Stimulated activated CD8-positive, alpha-beta memory T cell treated with anti-CD3 and anti-CD28 coated beads, Interleukin-7, amount 100 ng/mL, for 4 hours (primary cell): ENCODE results near the gene ADGRB2.

ENCODE experiments used
- DNase-seq, 2 donors: peaks; one replicate each; pipeline ENCODE4 v3.0.0-alpha.2; 2020; ENCODE audit warnings: low read depth in 2 of 2

ADGRB2 gene

DNA sequence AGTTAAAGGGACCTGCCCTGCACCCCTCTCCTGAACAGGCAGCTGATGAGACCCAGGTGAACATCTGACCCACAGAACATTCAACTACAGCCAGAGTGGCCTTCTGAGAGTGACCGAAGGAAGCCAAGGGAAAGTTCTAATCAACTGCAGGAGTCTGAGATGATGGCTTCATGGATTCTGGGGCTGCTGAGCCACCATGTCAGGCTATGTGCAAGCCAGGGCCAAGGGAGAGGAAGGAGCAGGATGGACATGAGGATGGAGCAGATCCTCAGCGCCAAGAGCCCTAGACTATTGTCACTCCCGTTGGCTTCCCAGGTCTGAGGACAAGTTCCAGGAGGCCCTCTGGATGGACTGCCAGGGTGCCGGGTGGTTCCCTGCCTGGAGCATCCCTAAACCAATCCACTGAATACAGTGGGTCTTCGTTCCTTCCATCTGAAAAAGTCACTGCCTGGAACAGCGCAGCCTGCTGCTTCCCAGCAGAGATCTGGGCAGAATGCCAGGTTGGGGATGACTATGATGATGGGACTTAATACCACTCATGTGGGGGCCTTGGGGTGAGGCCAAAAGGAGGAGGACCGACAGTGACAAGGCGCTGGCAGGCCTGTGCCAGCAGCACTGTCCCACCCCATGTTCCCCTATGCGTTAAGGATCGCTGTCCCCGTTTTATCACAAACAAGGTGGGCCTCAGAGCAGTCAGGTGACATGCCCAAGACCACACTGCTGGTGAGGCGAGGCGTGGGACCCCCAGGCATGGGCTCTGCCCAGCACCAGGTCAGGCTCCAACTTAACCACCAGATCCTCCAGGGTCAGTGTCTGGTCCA is 31.9 kb upstream of the ADGRB2 start:
- DNase-seq: no peak

GRCh38 chr1:31795096-31795675 is 31.0 kb upstream of the ADGRB2 start:
- DNase-seq: no peak

- DNase-seq: no peak
Measured at GRCh38 chr1:31793586-31794285, 29.6 kb upstream of the ADGRB2 start.

DNA sequence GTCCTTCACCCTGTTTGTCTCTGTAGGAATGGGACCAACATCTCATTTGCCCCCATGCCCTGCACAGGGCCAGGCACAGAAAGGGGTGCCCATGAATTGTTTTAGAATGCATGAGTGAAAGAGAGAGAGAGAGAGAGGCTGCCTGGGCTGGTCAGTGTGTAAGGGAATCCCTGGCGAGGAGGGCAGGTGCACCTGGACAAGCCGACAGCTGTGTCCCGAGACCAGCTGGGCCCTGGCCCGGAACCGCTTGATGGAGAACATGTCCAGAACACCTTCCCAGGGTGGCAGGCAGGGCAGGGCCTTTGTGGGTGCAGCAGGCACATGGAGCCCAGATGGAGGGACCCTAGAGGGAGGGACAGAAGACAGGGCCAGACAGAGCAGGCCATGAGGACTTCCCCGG is 28.9 kb upstream of the ADGRB2 start:
- DNase-seq: no peak

GRCh38 chr1:31792541-31792940 is 28.4 kb upstream of the ADGRB2 start:
- no peak for DNase-seq

DNA sequence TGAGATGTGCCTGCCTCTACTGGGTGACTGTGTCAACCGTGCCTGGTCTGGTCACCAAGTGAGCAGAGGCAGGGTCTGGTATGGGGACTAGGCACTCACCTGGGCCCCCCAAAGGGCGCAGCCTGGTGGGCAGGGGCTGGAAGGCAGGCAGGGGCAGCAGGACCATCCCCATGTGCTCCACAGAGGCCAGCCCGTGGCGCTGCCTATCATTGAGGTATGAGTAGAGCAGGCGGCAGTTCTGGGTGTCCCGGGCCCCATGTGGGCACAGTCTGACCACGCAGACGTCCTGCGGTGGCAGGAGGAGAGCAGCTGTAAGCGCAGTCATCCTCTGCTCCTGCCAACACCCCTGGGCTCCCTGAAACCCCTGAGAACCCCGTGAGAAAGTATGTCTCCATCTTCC is 28.0 kb upstream of the ADGRB2 start:
- DNase-seq: no peak

GRCh38 chr1:31791131-31791858 is 27.2 kb upstream of the ADGRB2 start:
- DNase-seq: no peak

GRCh38 chr1:31790641-31791091 is 26.5 kb upstream of the ADGRB2 start:
- no peak for DNase-seq

GRCh38 chr1:31790140-31790539 is 26.0 kb upstream of the ADGRB2 start:
- DNase-seq: no peak

DNA sequence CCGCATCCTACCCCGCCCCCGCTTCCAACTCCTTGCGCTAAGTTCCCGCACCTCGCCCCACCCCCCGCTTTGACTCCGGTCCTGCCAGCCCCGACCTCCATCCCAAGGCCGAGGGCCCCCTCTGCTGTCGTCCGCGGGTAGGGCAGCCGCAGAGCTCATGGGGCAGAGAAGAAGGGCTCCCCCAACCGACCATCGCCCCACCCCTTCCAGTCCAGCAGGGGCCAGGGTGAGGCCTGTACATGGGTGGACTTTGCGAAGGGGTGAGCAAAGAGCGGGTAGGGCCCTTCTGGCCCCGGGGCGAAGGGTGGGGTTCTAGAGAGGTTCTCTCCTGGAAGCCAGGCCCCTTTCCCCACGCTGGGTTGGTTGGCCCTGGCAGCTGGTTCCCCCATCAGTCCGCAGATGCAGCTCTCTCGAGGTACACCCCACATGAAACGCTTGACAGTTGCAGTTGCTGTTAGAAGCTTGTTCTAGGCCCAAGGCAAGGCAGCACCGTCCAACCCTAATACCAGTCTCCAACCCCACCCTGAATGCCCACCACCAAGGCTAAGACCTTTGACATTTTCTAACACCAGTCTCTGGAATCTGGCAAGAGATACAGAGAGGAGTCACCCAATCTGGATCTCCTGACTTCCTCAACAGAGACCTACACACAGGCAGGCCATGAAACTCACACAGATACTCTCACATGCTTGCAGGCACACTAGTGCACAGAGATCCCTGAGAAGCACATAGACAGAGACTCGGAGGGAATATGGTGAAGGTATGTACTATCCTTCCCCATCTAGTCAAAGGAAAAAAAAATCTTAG is 25.3 kb upstream of the ADGRB2 start:
- peak; percentile 87 to 90 for DNase-seq

- no peak for DNase-seq
Measured at GRCh38 chr1:31788825-31789256, 24.7 kb upstream of the ADGRB2 start.

GRCh38 chr1:31788138-31788824 is 24.1 kb upstream of the ADGRB2 start:
- DNase-seq: peak; percentile 70 to 77

- DNase-seq: no peak
Measured at GRCh38 chr1:31787786-31788137, 23.6 kb upstream of the ADGRB2 start.

GRCh38 chr1:31787261-31787660 is 23.1 kb upstream of the ADGRB2 start:
- DNase-seq: no peak

DNA sequence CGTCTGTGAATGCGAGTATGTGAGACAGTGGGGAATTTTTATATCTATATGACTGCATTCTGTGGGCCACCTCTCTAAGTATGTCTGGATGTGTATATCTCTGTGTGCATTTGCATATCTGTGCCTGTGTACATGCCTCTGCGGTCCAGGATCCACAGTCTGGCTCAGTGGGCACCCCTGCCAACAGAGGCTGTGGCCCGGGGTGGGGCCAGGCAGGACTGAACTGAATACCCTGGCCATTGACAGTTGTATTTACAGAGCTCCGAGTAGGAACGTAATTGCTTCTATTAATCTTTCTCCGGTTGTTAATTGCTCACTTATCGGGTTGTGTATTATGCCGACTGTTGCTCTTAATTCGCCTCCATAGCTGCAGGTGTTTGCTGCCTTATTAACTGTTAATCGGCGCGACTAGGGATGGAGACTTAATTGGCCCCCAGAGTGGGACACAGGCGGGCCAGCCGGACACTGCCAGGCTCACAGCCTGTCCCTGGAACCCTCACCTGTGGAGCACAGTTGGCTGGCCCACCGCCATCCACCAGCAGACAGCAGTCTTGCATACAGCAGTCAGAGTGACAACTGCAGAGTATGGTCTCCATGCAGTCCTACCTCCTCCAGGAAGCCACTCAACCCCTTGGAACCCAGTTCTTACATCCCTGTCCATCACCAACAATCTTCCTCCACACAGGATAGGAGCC is 22.4 kb upstream of the ADGRB2 start:
- DNase-seq: no peak

DNA sequence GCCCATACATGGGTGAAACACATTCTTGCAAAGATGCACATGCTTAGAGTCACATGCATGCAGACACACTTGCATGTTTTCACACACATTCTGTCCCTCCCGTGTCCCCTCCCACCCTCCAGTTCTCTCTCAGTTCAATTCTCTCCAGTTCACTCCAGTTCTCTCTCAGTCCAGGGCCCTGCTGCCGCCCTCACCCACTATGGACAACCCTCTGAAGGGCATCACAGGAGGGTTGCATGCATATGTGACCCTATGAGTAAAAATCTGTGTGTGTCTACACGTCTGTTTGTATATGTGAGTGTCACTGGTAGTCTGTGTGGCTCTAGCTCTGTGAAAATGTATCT is 21.8 kb upstream of the ADGRB2 start:
- DNase-seq: no peak

DNA sequence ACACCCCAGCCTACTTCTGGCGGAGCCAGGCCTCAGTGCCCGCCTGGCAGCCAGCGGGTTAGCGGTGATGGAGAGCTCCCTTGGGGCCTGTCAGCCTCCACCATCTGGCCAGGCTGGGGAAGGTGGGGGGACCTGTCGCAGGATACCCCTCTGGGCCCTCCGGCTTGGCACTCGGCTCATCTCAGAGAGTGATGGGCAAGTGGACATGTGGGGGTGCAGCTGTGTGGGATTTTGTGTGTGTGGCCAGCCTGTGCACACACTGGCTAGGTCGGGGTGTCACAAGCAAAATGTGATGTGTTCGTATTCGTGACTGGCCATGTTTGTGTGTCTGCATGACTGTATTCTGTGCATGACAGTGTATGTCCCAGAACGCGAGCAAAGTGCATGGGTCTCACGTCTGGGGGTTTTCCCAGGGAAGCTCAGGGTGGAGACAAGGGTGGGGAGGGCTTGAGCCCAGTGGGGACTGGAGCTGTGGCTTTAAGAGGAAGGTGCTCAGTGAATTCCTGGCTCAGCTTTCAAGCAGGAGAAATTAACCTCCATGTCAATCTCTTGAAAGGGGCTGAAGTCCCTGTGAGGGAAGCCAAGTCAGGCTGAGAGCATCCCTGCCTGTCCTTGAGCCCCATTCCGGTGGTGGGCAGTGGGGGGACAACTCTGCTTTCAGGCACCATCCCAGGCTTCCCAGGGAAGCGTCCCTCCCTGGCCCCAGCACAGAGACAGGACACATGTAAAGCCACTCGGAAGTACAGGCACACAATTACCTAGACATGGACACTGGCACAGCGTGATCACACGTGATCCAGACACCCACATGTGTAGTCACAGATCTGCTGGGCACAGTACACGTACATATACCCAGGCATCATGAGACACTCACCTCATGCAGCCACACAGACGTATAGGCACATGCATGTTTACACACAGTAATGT is 21.1 kb upstream of the ADGRB2 start:
- DNase-seq: no peak

DNA sequence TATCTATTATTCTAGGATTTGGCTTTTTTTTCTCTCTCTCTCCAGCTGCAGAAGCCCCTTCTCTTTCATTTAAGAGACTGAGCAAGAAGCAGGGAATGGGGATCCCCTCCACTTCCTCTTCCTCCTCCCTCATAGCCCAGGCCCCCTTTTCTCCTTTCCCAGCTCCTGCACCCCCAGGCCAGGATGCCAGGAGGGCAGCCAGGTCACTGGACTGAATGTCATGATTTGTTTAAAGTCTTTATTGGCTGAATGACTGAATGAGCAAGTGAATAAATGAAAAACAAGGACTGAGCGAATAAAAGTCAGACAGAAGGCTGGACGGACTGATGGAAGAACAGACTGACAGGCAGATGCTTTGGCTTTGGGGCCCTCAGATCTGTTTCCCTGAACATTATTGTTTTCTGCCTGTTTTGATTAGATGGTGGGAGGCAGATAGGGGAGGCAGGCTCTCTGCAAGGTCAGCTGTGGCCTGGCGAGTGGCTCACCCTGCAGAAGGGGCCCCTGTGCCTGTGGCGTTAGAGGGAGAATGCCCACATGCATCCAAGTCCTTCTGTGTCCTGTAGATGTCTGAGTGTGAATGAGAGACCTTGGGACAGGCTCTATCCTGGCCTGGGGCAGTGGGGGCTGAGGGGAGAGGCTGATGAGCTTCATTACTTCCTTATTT is 20.3 kb upstream of the ADGRB2 start:
- no peak for DNase-seq

- DNase-seq: no peak
Measured at GRCh38 chr1:31783846-31784245, 19.7 kb upstream of the ADGRB2 start.
